Ovary (tissue), 3 donors: Measurements from ENCODE around the gene TBC1D16.

Source experiments
- CTCF ChIP-seq, 3 donors: fragments of 450-650 bp in 2 of 3; fragments of 200-600 bp in 1 of 3; IDR thresholded peaks; one replicate each; pipeline versions ENCODE4 v1.5.1 to v1.8.0; 2016 to 2022; ENCODE audit warnings: antibody characterized with exemption in 3 of 3, mild to moderate bottlenecking in 1 of 3
- EP300 ChIP-seq: sonication (generic); formaldehyde crosslinking; IDR thresholded peaks from one replicate; pipeline ENCODE4 v1.6.1; 2017; ENCODE audit warnings: antibody characterized with exemption
- POLR2A ChIP-seq: fragments of 450-650 bp; IDR thresholded peaks from one replicate; pipeline ENCODE4 v1.6.1; 2017; ENCODE audit warnings: antibody characterized with exemption, mild to moderate bottlenecking, moderate library complexity
- donor health status: DM: no; HTN: no; CAD: no.

GRCh38 chr17:79901131-79901530, 134.5 kb downstream of the TBC1D16 start:
- no peak for TF ChIP-seq CTCF (IDR thresholded peaks at IDR 0.05)
- no peak for TF ChIP-seq EP300
- no peak for TF ChIP-seq POLR2A
